Measurements from ENCODE around the gene PYHIN1. TPM values are rescaled to one million over a fixed set of nuclear protein-coding genes. Genes with fewer than 3 reads are reported as not detected.

Gene PYHIN1
- total and polyA plus RNA-seq, 2 of the 8 experiments (the other 6 are each of a cell fraction or from before 2014, with no cell fraction given), result not detected

DNA sequence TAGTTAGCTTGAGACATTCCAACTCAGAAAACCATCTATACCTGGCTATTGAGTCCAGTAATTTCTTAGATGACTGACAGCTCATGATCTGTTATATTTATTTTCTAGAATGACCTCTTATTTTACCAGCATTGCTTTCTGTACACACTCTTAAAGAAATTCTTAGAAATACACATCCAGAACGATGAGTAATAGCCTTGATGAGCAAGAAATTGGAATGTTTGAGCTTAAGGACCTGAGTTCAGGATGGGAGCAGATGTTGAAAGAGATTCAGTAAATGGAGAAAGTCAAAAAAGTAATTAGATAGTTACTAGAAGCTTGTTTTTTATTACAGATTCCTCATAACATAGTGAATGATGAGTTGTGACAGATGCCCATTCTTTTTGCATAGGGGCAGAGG is 11.7 kb downstream of the PYHIN1 start:
- Histone ChIP-seq H2AFZ (ENCODE audit: low read length) (no peak overlapping the region), H2BK20ac (ENCODE audit: low read length) (no peak overlapping the region), H3K56ac (replicated peaks; ENCODE audit: insufficient read length, low read depth, low read length) (no peak overlapping the region), H3K18ac (ENCODE audit: extremely low read depth, low read length) (no peak overlapping the region), H4K91ac (replicated peaks; ENCODE audit: insufficient read length, low read length) (no peak overlapping the region), H3K9ac (replicated peaks in 1 of 4; ENCODE audit: extremely low read depth in 1 of 4, low read depth in 3 of 4, low read length in 3 of 4) (no peak overlapping the region), H2BK5ac (ENCODE audit: low read depth, low read length) (no peak overlapping the region), H4K8ac (ENCODE audit: extremely low read depth, insufficient read depth, low read length) (no peak overlapping the region), H2BK15ac (ENCODE audit: low read length) (no peak overlapping the region), H4K20me1 (replicated peaks in 1 of 2; ENCODE audit: control insufficient read depth in 1 of 2, insufficient read depth in 2 of 2, low read length in 2 of 2) (no peaks in the 10 kb centered on the region), H4K5ac (ENCODE audit: insufficient read length, low read depth, low read length) (no peak overlapping the region), H3K27ac (ENCODE audit: low read depth, low read length) (no peak overlapping the region), H3K14ac (ENCODE audit: insufficient read length) (no peak overlapping the region), H3K4me3 (ENCODE audit: extremely low read depth in 1 of 4, insufficient read depth in 2 of 4, low read depth in 3 of 4, low read length in 4 of 4) (no peak overlapping the region), H2BK120ac (replicated peaks; ENCODE audit: low read depth, low read length) (no peak overlapping the region), H3K23ac (ENCODE audit: insufficient read length) (no peak overlapping the region), H3K9me3 (ENCODE audit: insufficient read depth in 2 of 2, low read depth in 1 of 2, low read length in 1 of 2) (no peaks in the 10 kb centered on the region), H3K27me3 (replicated peaks in 1 of 4; ENCODE audit: control insufficient read depth in 3 of 4, extremely low read depth in 1 of 4, insufficient read depth in 3 of 4, low read length in 3 of 4) (no peaks in the 10 kb centered on the region), H3K36me3 (ENCODE audit: control insufficient read depth in 2 of 4, insufficient read depth in 4 of 4, low read length in 3 of 4) (no peaks in the 10 kb centered on the region), H2BK12ac (ENCODE audit: low read depth, low read length) (no peak overlapping the region), H3K79me2 (ENCODE audit: control insufficient read depth in 1 of 2, insufficient read depth in 2 of 2, low read length in 2 of 2) (no peaks in the 10 kb centered on the region), H2AK5ac (ENCODE audit: low read depth, low read length) (no peak overlapping the region), H3K4me1 (replicated peaks in 1 of 4; ENCODE audit: control insufficient read depth in 3 of 4, insufficient read depth in 4 of 4, low read length in 3 of 4) (no peaks in the 10 kb centered on the region), H3K79me1 (ENCODE audit: low read depth, low read length) (no peaks in the 10 kb centered on the region), H3K4me2 (ENCODE audit: insufficient read depth in 1 of 2, low read depth in 2 of 2, low read length in 2 of 2) (no peak overlapping the region), H3K23me2 (ENCODE audit: low read depth, low read length) (no peaks in the 10 kb centered on the region), H3K4ac (replicated peaks; ENCODE audit: insufficient read length, low read depth, low read length) (no peak overlapping the region)
- ChIA-PET POLR2A (ENCODE audit: partially characterized antibody) (no interaction called here), CTCF (ENCODE audit: partially characterized antibody) (interaction anchor here (1.5 kb wide), 1 partner anchor 149 kb away, joined by 3 read pairs; no protein-coding TSS in a partner anchor)
- WGBS, 2 experiments (ENCODE audit: extremely low coverage in 1 of 2, insufficient coverage in 1 of 2, insufficient read length in 1 of 2, insufficient replicate concordance in 2 of 2, low coverage in 1 of 2, low lambda C conversion rate in 2 of 2, missing lambda C conversion rate in 1 of 2), result 75% methylated on average over 1 of the region's 1 CpG; no CpG with 5 or more reads in 1 of the 2 experiments
- DNase-seq (ENCODE audit: low read depth in 1 of 2, low spot score in 2 of 2) (no peak), FAIRE-seq (no peak)
- TF ChIP-seq CHD2 (IDR thresholded peaks at IDR 0.05; ENCODE audit: low read length) (no peak), CEBPB (IDR thresholded peaks at IDR 0.05; ENCODE audit: low read depth, low read length) (no peak), EP300 (IDR thresholded peaks at IDR 0.05; ENCODE audit: borderline replicate concordance in 1 of 2, low read depth in 2 of 2, low read length in 2 of 2) (no peak), RAD21 (IDR thresholded peaks at IDR 0.05 in 1 of 2, conservative IDR thresholded peaks at IDR 0.05 in 1 of 2; ENCODE audit: low read depth in 2 of 2, low read length in 2 of 2) (no peak), SP1 (IDR thresholded peaks at IDR 0.05; ENCODE audit: low read depth, low read length) (no peak), CREB1 (IDR thresholded peaks at IDR 0.05) (no peak), YY1 (IDR thresholded peaks at IDR 0.05; ENCODE audit: low read depth, low read length) (no peak), NRF1 (IDR thresholded peaks at IDR 0.05; ENCODE audit: low read depth, low read length) (no peak), GTF2F1 (IDR thresholded peaks at IDR 0.05; ENCODE audit: borderline replicate concordance, low read depth, low read length) (no peak), SP2 (IDR thresholded peaks at IDR 0.05; ENCODE audit: low read length) (no peak), BRCA1 (IDR thresholded peaks at IDR 0.05; ENCODE audit: low read depth, low read length) (no peak), EGR1 (IDR thresholded peaks at IDR 0.05; ENCODE audit: borderline replicate concordance, low read depth, low read length) (no peak), FOSL1 (IDR thresholded peaks at IDR 0.05; ENCODE audit: insufficient read depth, low read depth, low read length) (no peak)
- TF ChIP-seq, protein P1, sequence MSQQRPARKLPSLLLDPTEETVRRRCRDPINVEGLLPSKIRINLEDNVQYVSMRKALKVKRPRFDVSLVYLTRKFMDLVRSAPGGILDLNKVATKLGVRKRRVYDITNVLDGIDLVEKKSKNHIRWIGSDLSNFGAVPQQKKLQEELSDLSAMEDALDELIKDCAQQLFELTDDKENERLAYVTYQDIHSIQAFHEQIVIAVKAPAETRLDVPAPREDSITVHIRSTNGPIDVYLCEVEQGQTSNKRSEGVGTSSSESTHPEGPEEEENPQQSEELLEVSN (IDR thresholded peaks at IDR 0.05), result no peak

Measured in H1 (cell line).